ENCODE measurements around the gene ITGAE.

- TF ChIP-seq EZH2 (IDR thresholded peaks at IDR 0.05; ENCODE audit: insufficient read depth, poor library complexity, severe bottlenecking), result no peak
- TF ChIP-seq EZH2phosphoT487 (IDR thresholded peaks at IDR 0.05; ENCODE audit: insufficient read depth, low read depth), result no peak
Measured at GRCh38 chr17:3799181-3799945, 1.6 kb downstream of the ITGAE start.
